HUES6 (cell line): ENCODE results near the gene NPB.

Experiments used
- H3K27ac ChIP-seq: 2 replicates; pipeline ENCODE4 v1.7.0; 2013; ENCODE audit warnings: low read depth, mild to moderate bottlenecking, low read length, inconsistent platforms
- H3K27me3 ChIP-seq: 2 replicates; pipeline ENCODE4 v1.6.1; 2013; ENCODE audit warnings: low read length; ENCODE audit not compliant: control insufficient read depth, insufficient read depth
- H3K36me3 ChIP-seq: 2 replicates; pipeline ENCODE4 v1.6.1; 2013; ENCODE audit warnings: low read length; ENCODE audit not compliant: control insufficient read depth, insufficient read depth
- H3K4me1 ChIP-seq: 2 replicates; pipeline ENCODE4 v1.6.1; 2013; ENCODE audit warnings: low read length; ENCODE audit not compliant: control insufficient read depth, insufficient read depth
- H3K4me3 ChIP-seq: 2 replicates; pipeline ENCODE4 v1.5.1; 2013; ENCODE audit warnings: low read depth, low read length
- H3K9ac ChIP-seq: one replicate; pipeline ENCODE4 v1.6.1; 2013; ENCODE audit warnings: mild to moderate bottlenecking, low read length
- H3K9me3 ChIP-seq: 2 replicates; pipeline ENCODE4 v1.6.1; 2013; ENCODE audit warnings: low read depth, low read length; ENCODE audit not compliant: control insufficient read depth, insufficient read depth

NPB gene

DNA sequence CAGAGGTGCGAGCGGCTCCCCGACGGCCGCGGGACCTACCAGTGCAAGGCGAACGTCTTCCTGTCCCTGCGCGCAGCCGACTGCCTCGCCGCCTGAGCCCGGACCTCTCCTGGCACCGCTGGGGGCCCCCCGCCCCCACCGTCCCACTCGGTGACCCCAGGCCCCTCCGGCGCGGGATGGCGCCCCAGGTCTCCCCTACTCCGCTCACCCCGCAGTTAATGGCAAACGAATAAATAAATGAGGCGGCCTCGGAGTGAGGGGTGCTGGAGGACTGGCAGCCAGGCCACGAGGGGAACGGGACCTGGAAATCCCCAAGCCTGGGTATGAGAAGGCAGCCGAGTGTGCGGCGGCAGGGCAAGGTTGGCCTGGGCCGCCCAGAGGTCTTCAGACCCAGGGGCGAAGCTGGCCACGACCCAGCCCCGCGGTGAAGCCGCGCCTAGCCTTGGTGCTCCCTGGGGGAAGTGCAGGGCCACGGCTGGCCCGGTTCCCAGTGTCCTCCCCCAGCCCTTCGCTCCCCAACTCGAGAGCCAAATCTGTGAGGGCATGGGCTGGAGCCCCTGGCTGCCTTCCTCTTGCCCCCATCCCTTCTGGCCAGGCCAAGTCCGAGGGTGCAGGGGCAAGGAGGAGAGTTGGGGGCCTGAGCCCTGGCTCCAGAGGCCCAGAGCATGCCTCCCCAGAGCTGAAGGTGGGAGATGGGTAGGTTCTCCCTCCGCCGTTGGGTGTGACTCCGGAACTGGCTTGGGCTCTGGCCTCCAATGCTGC lies 796 bp downstream of the NPB start:
- peak overlapping the region; percentile 53 for H3K4me3 ChIP-seq

GRCh38 chr17:81903415-81903831 lies 1.4 kb downstream of the NPB start:
- peaks cover 20% of the 10 kb centered on the region for H3K27me3 ChIP-seq
- H3K9ac ChIP-seq = no peak overlapping the region
- no peaks in the 10 kb centered on the region for H3K9me3 ChIP-seq
- H3K4me3 ChIP-seq = no peak overlapping the region
- H3K27ac ChIP-seq = no peak overlapping the region
- peaks cover 65% of the 10 kb centered on the region for H3K36me3 ChIP-seq
- H3K4me1 ChIP-seq = 0 out of 2 replicates have a peak, but pooled peaks cover 9% of the 10 kb centered on the region

More for the DNA sequence above, 796 bp downstream of the NPB start:
- peaks cover 65% of the 10 kb centered on the region for H3K36me3 ChIP-seq
- H3K4me1 ChIP-seq = 0 out of 2 replicates have a peak, but pooled peaks cover 9% of the 10 kb centered on the region
- H3K27me3 ChIP-seq = peaks cover 20% of the 10 kb centered on the region
- no peaks in the 10 kb centered on the region for H3K9me3 ChIP-seq
- no peak overlapping the region for H3K9ac ChIP-seq
- no peak overlapping the region for H3K27ac ChIP-seq

DNA sequence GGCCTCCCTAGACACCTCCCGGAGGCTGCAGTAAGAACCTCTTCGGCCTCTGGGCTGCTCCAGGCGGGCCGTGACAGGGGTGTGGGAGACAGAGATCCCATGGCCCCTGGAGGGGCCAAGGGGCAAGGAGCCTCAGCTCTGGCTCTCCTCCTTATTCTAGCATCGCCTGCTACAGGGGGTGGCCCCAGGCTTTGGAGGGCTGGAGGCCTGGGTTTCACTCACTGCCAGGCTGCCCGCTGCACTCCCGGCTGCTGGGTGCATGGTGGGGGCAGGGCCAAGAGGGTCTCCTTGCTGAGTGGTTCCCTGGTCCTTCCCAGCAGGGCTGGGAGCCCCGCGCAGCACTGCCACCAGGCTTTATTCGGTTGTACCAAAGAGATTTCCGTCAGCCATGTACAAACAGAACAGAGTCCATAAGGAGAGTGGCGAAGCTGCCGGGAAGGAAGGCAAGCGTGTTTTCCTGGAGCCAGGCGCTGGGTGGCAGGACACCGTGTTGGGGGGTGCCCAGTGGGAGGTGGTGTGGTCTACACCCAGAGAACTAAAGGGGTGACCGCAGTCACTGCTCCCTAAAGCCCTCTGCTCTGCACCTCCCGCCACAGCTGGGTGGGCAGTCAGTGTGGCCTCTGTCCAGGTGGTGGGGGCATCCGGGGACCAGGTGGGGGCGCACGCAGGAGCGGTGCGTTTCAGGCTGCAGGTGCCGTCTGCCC lies 2.0 kb downstream of the NPB start:
- peaks cover 63% of the 10 kb centered on the region for H3K36me3 ChIP-seq
- H3K9me3 ChIP-seq = no peaks in the 10 kb centered on the region
- 0 out of 2 replicates have a peak, but pooled peaks cover 9% of the 10 kb centered on the region for H3K4me1 ChIP-seq
- no peak overlapping the region for H3K4me3 ChIP-seq
- no peak overlapping the region for H3K27ac ChIP-seq
- H3K27me3 ChIP-seq = peaks cover 20% of the 10 kb centered on the region
- H3K9ac ChIP-seq = no peak overlapping the region

DNA sequence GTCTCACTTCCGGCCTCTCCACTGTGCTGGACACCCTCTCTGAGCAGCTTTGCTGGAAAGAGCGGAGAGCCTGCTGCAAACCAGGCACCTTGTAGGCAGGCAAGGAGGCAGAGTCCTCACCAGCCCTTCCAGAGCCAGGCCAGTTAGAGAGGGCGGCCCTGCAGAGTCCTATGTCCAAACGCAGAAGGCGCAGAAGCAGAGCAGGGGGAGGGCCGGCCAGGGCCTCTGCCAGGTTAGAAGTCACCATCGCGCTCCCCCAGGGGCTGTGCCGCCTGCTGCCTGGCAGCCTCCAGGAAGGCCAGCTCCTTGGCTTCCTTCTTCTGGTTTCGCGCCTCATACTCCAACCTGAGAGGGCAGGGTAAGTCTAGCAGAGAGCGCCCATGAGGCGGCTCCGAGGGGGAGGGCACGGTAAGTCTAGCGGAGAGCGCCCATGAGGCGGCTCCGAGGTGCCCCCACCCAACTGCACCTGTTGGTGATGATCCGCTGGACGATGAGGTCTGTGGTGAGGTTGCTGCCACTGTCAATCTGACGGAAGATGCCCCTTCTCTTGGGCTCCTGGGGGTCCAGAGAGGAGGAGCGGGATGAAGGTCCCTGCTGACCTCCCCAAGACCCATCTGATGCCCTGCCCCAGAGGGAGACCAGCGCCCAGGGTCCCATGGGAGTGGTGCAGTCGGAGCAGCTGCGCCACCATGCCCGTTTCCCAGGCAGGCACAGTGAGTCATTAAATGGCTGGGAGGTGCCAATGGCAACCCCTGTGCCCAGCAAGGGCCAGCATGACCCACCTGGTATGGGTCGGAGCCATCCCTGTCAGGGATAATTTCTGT lies 2.8 kb downstream of the NPB start:
- Histone ChIP-seq H3K27me3 (peaks cover 20% of the 10 kb centered on the region), H3K9me3 (no peaks in the 10 kb centered on the region), H3K27ac (no peak overlapping the region), H3K4me3 (no peak overlapping the region), H3K36me3 (peaks cover 59% of the 10 kb centered on the region), H3K9ac (no peak overlapping the region), H3K4me1 (peaks cover 10% of the 10 kb centered on the region; the same call in 1 of the 2 replicates)

- H3K27me3 ChIP-seq = peaks cover 20% of the 10 kb centered on the region
- peaks cover 53% of the 10 kb centered on the region for H3K36me3 ChIP-seq
- H3K9ac ChIP-seq = no peak overlapping the region
- no peak overlapping the region for H3K27ac ChIP-seq
- no peak overlapping the region for H3K4me3 ChIP-seq
- H3K9me3 ChIP-seq = no peaks in the 10 kb centered on the region
- H3K4me1 ChIP-seq = peaks cover 17% of the 10 kb centered on the region
These were observed 3.4 kb downstream of the NPB start for GRCh38 chr17:81905424-81905875.

GRCh38 chr17:81905993-81906392 lies 4.0 kb downstream of the NPB start:
- Histone ChIP-seq H3K9ac (no peak overlapping the region), H3K27ac (no peak overlapping the region), H3K9me3 (no peaks in the 10 kb centered on the region), H3K27me3 (peaks cover 19% of the 10 kb centered on the region), H3K36me3 (peaks cover 51% of the 10 kb centered on the region), H3K4me3 (no peak overlapping the region), H3K4me1 (peaks cover 17% of the 10 kb centered on the region)

- H3K4me1 ChIP-seq = peaks cover 14% of the 10 kb centered on the region
- H3K36me3 ChIP-seq = peaks cover 51% of the 10 kb centered on the region
- H3K27me3 ChIP-seq = peaks cover 13% of the 10 kb centered on the region
- H3K9me3 ChIP-seq = no peaks in the 10 kb centered on the region
- H3K9ac ChIP-seq = no peak overlapping the region
- H3K27ac ChIP-seq = no peak overlapping the region
- H3K4me3 ChIP-seq = no peak overlapping the region
These were observed 4.6 kb downstream of the NPB start for GRCh38 chr17:81906476-81907218.

- H3K27ac ChIP-seq = no peak overlapping the region
- no peak overlapping the region for H3K9ac ChIP-seq
- H3K36me3 ChIP-seq = peaks cover 55% of the 10 kb centered on the region
- H3K27me3 ChIP-seq = peaks cover 6% of the 10 kb centered on the region
- H3K4me1 ChIP-seq = peaks cover 12% of the 10 kb centered on the region
- H3K9me3 ChIP-seq = no peaks in the 10 kb centered on the region
- no peak overlapping the region for H3K4me3 ChIP-seq
These were observed 5.4 kb downstream of the NPB start for GRCh38 chr17:81907219-81908145.

DNA sequence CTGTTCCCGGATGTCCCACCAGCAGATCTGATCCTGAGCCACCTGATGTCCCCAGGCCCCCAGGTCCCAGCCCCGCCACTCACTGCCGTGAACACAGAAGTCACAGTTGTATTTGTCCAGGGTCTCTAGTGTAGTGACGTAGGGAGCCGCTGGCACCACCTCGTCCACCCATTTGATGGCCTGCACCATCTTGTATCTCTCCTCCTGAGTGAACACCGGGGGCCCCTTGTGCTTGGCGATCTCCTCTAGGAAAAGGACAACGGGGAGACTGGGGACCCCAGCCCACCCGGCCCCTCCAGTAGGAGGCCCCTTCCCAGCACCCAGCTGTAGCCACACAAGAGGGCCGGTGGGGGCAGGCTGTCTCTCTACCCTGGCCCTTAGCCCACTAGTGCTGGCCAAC lies 6.8 kb downstream of the NPB start:
- Histone ChIP-seq H3K27ac (no peak overlapping the region), H3K36me3 (peaks cover 67% of the 10 kb centered on the region), H3K4me3 (no peak overlapping the region), H3K9me3 (no peaks in the 10 kb centered on the region), H3K4me1 (peaks cover 8% of the 10 kb centered on the region), H3K27me3 (no peaks in the 10 kb centered on the region), H3K9ac (no peak overlapping the region)
